Globus pallidus (tissue), 1 donor: ENCODE measurements around the gene NPHP1.
"Not testable (repeated sequence)": the region's sequence is repeated elsewhere in the genome, so short reads cannot be mapped to it uniquely, and the experiment has no call there.

Source experiments
- DNase-seq: peaks from one replicate; pipeline ENCODE4 v3.0.0-alpha.2; 2015; ENCODE audit warnings: low spot score

The NPHP1 gene

GRCh38 chr2:110126906-110127305 lies 77.9 kb downstream of the NPHP1 start:
- DNase-seq: peak; percentile 26

GRCh38 chr2:110126086-110126773 lies 78.6 kb downstream of the NPHP1 start:
- DNase-seq: no peak

- no peak for DNase-seq
Observed at GRCh38 chr2:110124939-110125691, 79.7 kb downstream of the NPHP1 start.

GRCh38 chr2:110124038-110124825 lies 80.6 kb downstream of the NPHP1 start:
- no peak for DNase-seq

- no peak for DNase-seq
Observed at GRCh38 chr2:110121592-110121991, 83.2 kb downstream of the NPHP1 start.

- DNase-seq: no peak
Observed at GRCh38 chr2:110121052-110121334, 83.8 kb downstream of the NPHP1 start.

- no peak for DNase-seq
Observed at GRCh38 chr2:110120171-110121051, 84.4 kb downstream of the NPHP1 start.

GRCh38 chr2:110116033-110116710 lies 88.6 kb downstream of the NPHP1 start:
- DNase-seq: no peak

GRCh38 chr2:110115291-110116032 lies 89.4 kb downstream of the NPHP1 start, which contains the start of gene MALL:
MALL (minus strand) TSS chr2:110115822; CDS start chr2:110115792, 30 bp downstream.
- no peak for DNase-seq

- no peak for DNase-seq
Observed at GRCh38 chr2:110114831-110115255, 90.0 kb downstream of the NPHP1 start.

GRCh38 chr2:110113961-110114591 lies 90.7 kb downstream of the NPHP1 start:
- no peak for DNase-seq

- not testable (repeated sequence) for DNase-seq
Observed at GRCh38 chr2:110108291-110108690, 96.5 kb downstream of the NPHP1 start.

- no peak for DNase-seq
Observed at GRCh38 chr2:110107092-110108079, 97.4 kb downstream of the NPHP1 start.

- DNase-seq: no peak
Observed at GRCh38 chr2:110106642-110107041, 98.2 kb downstream of the NPHP1 start.

GRCh38 chr2:110105608-110106467 lies 99.0 kb downstream of the NPHP1 start:
- DNase-seq: no peak

- DNase-seq: no peak
Observed at GRCh38 chr2:110105183-110105582, 99.6 kb downstream of the NPHP1 start.

- no peak for DNase-seq
Observed at GRCh38 chr2:110104025-110104771, 100.6 kb downstream of the NPHP1 start.
